Sigmoid colon (tissue), 4 donors: Measurements from ENCODE around the gene BOC.
A peak's percentile ranks its signal among the peaks of the same experiment; 100 is the strongest.

Experiments
- POLR2AphosphoS5 ChIP-seq, 4 donors: sonication (generic); formaldehyde crosslinking; IDR thresholded peaks; one replicate each; pipeline ENCODE4 v1.6.1; 2017; ENCODE audit warnings: antibody characterized with exemption in 4 of 4
- TF ChIP-seq, protein P1 (sequence below), 4 experiments: fragments of 450-650 bp in 3 of 4; fragments of 200-600 bp in 1 of 4; IDR thresholded peaks; one replicate each; pipeline ENCODE4 v1.5.1; 2016 to 2019; ENCODE audit warnings: antibody characterized with exemption in 4 of 4, mild to moderate bottlenecking in 3 of 4, moderate library complexity in 2 of 4

DNA sequence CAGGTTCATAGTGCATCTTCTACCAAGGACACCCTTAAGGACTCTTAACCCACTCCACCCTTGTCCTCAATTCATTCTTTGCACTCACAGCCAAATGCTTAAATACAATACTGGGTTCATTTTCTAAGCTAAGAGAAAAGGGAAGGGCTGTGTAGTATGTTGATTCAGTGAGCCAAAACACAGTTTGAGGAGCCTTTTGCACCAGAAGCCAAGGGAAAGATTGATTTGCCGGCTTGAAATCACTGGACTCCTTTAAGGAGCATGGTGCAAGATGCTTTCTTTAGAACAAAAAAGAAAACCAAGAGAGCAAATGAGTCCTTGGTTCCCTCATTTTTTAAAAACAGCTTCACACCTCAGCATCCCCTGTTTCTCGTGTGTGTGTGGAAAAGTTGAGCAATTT is 47.8 kb downstream of the BOC start:
- peak in 1 of 4 donors; percentile 27 for TF ChIP-seq POLR2AphosphoS5 (IDR thresholded peaks at IDR 0.05)
- TF ChIP-seq, protein P1, sequence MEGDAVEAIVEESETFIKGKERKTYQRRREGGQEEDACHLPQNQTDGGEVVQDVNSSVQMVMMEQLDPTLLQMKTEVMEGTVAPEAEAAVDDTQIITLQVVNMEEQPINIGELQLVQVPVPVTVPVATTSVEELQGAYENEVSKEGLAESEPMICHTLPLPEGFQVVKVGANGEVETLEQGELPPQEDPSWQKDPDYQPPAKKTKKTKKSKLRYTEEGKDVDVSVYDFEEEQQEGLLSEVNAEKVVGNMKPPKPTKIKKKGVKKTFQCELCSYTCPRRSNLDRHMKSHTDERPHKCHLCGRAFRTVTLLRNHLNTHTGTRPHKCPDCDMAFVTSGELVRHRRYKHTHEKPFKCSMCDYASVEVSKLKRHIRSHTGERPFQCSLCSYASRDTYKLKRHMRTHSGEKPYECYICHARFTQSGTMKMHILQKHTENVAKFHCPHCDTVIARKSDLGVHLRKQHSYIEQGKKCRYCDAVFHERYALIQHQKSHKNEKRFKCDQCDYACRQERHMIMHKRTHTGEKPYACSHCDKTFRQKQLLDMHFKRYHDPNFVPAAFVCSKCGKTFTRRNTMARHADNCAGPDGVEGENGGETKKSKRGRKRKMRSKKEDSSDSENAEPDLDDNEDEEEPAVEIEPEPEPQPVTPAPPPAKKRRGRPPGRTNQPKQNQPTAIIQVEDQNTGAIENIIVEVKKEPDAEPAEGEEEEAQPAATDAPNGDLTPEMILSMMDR (IDR thresholded peaks at IDR 0.05) = no peak
